HepG2 (cell line): ENCODE data around the gene PCIF1. TPM values are rescaled to one million over a fixed set of nuclear protein-coding genes. Genes with fewer than 3 reads are reported as not detected.

ENCODE experiments used
- ATAD3A ChIP-seq: sonication (generic); formaldehyde crosslinking; IDR thresholded peaks from 2 replicates; pipeline ENCODE4 v1.4.0; 2020; ENCODE audit warnings: missing genetic modification reagents
- ELF1 ChIP-seq: sonication (generic); formaldehyde crosslinking; IDR thresholded peaks from 2 replicates; pipeline ENCODE4 v1.4.0; 2020; ENCODE audit warnings: missing genetic modification reagents
- HNRNPLL ChIP-seq: fragments of 200-400 bp; formaldehyde crosslinking; IDR thresholded peaks from 2 replicates; pipeline ENCODE4 v1.6.1; 2017; ENCODE audit warnings: mild to moderate bottlenecking, low read depth, low read length; ENCODE audit not compliant: poor library complexity, severe bottlenecking
- PAWR ChIP-seq: sonication (generic); formaldehyde crosslinking; IDR thresholded peaks from 2 replicates; pipeline ENCODE4 v1.4.0; 2020; ENCODE audit warnings: missing genetic modification reagents, mild to moderate bottlenecking, borderline replicate concordance
- PHF21A ChIP-seq: sonication (generic); formaldehyde crosslinking; IDR thresholded peaks from 2 replicates; pipeline ENCODE4 v1.5.0; 2020; ENCODE audit warnings: mild to moderate bottlenecking, missing genetic modification reagents
- POLR2AphosphoS5 ChIP-seq: IDR thresholded peaks from 2 replicates; pipeline ENCODE4 v1.6.1; 2012; ENCODE audit warnings: low read depth, low read length
- SMARCE1 ChIP-seq: fragments of 450-650 bp; IDR thresholded peaks from 2 replicates; pipeline ENCODE4 v1.6.1; 2017; ENCODE audit warnings: borderline replicate concordance
- SMYD3 ChIP-seq: sonication (generic); formaldehyde crosslinking; IDR thresholded peaks from 2 replicates; pipeline ENCODE4 v1.8.1; 2023; ENCODE audit warnings: mild to moderate bottlenecking, missing genetic modification reagents
- ZNF160 ChIP-seq: sonication (generic); formaldehyde crosslinking; IDR thresholded peaks from 2 replicates; pipeline ENCODE4 v1.8.0; 2022; ENCODE audit warnings: mild to moderate bottlenecking, inconsistent platforms, missing genetic modification reagents
- ZNF776 ChIP-seq: sonication (generic); formaldehyde crosslinking; IDR thresholded peaks from 2 replicates; pipeline ENCODE4 v1.4.0; 2020; ENCODE audit warnings: mild to moderate bottlenecking, missing genetic modification reagents
- polyA plus RNA-seq, 8 experiments: library from polyadenylated mRNA; depleted of rRNA in 3 of 8; stranded (reverse) in 7 of 8; unstranded in 1 of 8; fragments of >200 nt; fragmentation: Illumina TruSeq in 4 of 8; extraction: Trizol in 4 of 8; gene quantifications; 2 replicates each; pipeline versions ENCODE4 v1.2.1 to v1.2.3, GENCODE V29; 2011 to 2016; ENCODE audit warnings: low read depth in 4 of 8, missing spikeins in 1 of 8, mixed read lengths in 1 of 8; ENCODE audit not compliant: insufficient read depth in 1 of 8
- total RNA-seq, 5 experiments: library from RNA; depleted of rRNA; stranded (reverse); fragments of >200 nt; fragmentation: Illumina TruSeq; extraction: Trizol; gene quantifications; 2 replicates each; pipeline ENCODE4 v1.2.3, GENCODE V29; 2016; ENCODE audit warnings: low read depth in 1 of 5
- TF ChIP-seq, protein P1 (sequence below): sonication (generic); formaldehyde crosslinking; conservative IDR thresholded peaks from 2 replicates; pipeline ENCODE4 v1.4.0; 2020; ENCODE audit warnings: missing genetic modification reagents
- TF ChIP-seq, protein P2 (sequence below): sonication (generic); formaldehyde crosslinking; conservative IDR thresholded peaks from 2 replicates; pipeline ENCODE4 v1.8.1; 2023; ENCODE audit warnings: missing genetic modification reagents
- TF ChIP-seq, protein P3 (sequence below): sonication (generic); formaldehyde crosslinking; IDR thresholded peaks from one replicate; pipeline ENCODE4 v1.5.1; 2020; ENCODE audit warnings: mild to moderate bottlenecking, missing genetic modification reagents; ENCODE audit errors: not compliant biosample characterization
- TF ChIP-seq, protein P4 (sequence below): sonication (generic); formaldehyde crosslinking; IDR thresholded peaks from 2 replicates; pipeline ENCODE4 v1.8.1; 2023; ENCODE audit warnings: missing genetic modification reagents, inconsistent platforms, borderline replicate concordance

PCIF1 gene
- total and polyA plus RNA-seq, 2 of the 13 experiments (the other 11 are each of a cell fraction or from before 2014, with no cell fraction given), result 20.9 to 24.4 TPM

DNA sequence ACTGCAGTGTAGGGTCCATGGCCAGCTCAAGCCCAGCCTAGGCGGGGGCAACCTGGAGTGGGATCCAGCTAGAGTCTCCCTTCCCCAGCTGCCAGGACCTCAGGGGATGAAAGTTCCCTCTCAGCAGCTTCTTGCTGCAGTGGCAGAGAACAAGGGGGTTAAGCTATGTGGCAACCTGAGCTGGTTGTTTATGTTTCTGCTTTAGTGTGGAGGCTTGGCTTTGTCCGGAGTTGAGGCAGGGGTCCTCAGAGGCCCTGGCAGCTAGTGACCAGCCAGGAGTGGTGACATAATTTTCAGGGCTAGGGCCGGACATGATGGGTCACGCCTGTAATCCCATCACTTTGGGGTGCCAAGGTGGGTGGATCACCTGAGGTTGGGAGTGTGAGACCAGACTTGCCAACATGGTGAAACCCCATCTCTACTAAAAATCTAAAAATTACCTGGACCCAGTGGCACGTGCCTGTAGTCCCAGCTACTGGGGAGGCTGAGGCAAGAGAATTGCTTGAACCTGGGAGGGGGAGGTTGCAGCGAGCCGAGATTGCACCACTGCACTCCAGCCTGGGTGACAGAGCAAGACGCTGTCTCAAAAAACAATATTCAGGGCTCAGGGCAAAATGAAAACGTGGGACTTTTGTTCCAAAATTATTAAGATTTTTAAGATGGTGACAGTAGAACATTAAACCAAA lies 8.5 kb upstream of the PCIF1 start (continued):
- no peak; the same call in 1 of the 2 replicates for TF ChIP-seq SMYD3 (CRISPR knock-in tag)
- TF ChIP-seq, protein P1, sequence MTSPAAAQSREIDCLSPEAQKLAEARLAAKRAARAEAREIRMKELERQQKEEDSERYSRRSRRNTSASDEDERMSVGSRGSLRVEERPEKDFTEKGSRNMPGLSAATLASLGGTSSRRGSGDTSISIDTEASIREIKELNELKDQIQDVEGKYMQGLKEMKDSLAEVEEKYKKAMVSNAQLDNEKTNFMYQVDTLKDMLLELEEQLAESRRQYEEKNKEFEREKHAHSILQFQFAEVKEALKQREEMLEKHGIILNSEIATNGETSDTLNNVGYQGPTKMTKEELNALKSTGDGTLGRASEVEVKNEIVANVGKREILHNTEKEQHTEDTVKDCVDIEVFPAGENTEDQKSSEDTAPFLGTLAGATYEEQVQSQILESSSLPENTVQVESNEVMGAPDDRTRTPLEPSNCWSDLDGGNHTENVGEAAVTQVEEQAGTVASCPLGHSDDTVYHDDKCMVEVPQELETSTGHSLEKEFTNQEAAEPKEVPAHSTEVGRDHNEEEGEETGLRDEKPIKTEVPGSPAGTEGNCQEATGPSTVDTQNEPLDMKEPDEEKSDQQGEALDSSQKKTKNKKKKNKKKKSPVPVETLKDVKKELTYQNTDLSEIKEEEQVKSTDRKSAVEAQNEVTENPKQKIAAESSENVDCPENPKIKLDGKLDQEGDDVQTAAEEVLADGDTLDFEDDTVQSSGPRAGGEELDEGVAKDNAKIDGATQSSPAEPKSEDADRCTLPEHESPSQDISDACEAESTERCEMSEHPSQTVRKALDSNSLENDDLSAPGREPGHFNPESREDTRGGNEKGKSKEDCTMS (CRISPR knock-in tag), result no peak
- no peak for TF ChIP-seq ELF1 (CRISPR knock-in tag)
- TF ChIP-seq, protein P2, sequence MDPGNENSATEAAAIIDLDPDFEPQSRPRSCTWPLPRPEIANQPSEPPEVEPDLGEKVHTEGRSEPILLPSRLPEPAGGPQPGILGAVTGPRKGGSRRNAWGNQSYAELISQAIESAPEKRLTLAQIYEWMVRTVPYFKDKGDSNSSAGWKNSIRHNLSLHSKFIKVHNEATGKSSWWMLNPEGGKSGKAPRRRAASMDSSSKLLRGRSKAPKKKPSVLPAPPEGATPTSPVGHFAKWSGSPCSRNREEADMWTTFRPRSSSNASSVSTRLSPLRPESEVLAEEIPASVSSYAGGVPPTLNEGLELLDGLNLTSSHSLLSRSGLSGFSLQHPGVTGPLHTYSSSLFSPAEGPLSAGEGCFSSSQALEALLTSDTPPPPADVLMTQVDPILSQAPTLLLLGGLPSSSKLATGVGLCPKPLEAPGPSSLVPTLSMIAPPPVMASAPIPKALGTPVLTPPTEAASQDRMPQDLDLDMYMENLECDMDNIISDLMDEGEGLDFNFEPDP (CRISPR knock-in tag), result no peak
- peak; percentile 39; the same call in 1 of the 2 replicates for TF ChIP-seq PHF21A (CRISPR knock-in tag)
- no peak for TF ChIP-seq POLR2AphosphoS5
- no peak for TF ChIP-seq ZNF160 (CRISPR knock-in tag)
- TF ChIP-seq, protein P3, sequence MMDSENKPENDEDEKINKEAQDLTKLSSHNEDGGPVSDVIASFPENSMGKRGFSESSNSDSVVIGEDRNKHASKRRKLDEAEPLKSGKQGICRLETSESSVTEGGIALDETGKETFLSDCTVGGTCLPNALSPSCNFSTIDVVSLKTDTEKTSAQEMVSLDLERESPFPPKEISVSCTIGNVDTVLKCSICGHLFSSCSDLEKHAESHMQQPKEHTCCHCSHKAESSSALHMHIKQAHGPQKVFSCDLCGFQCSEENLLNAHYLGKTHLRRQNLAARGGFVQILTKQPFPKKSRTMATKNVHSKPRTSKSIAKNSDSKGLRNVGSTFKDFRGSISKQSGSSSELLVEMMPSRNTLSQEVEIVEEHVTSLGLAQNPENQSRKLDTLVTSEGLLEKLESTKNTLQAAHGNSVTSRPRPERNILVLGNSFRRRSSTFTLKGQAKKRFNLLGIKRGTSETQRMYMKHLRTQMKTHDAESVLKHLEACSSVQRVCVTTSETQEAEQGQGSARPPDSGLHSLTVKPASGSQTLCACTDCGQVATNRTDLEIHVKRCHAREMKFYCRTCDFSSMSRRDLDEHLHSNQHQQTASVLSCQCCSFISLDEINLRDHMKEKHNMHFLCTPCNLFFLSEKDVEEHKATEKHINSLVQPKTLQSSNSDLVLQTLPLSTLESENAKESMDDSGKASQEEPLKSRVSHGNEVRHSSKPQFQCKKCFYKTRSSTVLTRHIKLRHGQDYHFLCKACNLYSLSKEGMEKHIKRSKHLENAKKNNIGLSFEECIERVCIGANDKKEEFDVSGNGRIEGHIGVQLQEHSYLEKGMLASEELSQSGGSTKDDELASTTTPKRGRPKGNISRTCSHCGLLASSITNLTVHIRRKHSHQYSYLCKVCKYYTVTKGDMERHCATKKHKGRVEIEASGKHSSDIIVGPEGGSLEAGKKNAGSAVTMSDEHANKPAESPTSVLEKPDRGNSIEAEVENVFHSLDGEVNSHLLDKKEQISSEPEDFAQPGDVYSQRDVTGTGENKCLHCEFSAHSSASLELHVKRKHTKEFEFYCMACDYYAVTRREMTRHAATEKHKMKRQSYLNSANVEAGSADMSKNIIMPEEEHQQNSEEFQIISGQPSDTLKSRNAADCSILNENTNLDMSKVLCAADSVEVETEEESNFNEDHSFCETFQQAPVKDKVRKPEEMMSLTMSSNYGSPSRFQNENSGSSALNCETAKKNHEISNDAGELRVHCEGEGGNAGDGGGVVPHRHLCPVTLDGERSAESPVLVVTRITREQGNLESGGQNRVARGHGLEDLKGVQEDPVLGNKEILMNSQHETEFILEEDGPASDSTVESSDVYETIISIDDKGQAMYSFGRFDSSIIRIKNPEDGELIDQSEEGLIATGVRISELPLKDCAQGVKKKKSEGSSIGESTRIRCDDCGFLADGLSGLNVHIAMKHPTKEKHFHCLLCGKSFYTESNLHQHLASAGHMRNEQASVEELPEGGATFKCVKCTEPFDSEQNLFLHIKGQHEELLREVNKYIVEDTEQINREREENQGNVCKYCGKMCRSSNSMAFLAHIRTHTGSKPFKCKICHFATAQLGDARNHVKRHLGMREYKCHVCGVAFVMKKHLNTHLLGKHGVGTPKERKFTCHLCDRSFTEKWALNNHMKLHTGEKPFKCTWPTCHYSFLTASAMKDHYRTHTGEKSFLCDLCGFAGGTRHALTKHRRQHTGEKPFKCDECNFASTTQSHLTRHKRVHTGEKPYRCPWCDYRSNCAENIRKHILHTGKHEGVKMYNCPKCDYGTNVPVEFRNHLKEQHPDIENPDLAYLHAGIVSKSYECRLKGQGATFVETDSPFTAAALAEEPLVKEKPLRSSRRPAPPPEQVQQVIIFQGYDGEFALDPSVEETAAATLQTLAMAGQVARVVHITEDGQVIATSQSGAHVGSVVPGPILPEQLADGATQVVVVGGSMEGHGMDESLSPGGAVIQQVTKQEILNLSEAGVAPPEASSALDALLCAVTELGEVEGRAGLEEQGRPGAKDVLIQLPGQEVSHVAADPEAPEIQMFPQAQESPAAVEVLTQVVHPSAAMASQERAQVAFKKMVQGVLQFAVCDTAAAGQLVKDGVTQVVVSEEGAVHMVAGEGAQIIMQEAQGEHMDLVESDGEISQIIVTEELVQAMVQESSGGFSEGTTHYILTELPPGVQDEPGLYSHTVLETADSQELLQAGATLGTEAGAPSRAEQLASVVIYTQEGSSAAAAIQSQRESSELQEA (CRISPR knock-in tag), result peak; percentile 51
- no peak for TF ChIP-seq SMARCE1
- no peak for TF ChIP-seq ATAD3A (CRISPR knock-in tag)
- TF ChIP-seq HNRNPLL, result no peak
- TF ChIP-seq, protein P4, sequence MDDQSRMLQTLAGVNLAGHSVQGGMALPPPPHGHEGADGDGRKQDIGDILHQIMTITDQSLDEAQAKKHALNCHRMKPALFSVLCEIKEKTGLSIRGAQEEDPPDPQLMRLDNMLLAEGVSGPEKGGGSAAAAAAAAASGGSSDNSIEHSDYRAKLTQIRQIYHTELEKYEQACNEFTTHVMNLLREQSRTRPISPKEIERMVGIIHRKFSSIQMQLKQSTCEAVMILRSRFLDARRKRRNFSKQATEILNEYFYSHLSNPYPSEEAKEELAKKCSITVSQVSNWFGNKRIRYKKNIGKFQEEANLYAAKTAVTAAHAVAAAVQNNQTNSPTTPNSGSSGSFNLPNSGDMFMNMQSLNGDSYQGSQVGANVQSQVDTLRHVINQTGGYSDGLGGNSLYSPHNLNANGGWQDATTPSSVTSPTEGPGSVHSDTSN, result no peak
- TF ChIP-seq ZNF776 (CRISPR knock-in tag), result no peak
- no peak for TF ChIP-seq PAWR (CRISPR knock-in tag)
